Measurements from ENCODE around the gene MARCHF2. TPM values are rescaled to one million over a fixed set of nuclear protein-coding genes. Genes with fewer than 3 reads are reported as not detected.

MARCHF2 gene
- polyA plus RNA-seq, 1 donor from 2014 or later = 67.9 TPM

DNA sequence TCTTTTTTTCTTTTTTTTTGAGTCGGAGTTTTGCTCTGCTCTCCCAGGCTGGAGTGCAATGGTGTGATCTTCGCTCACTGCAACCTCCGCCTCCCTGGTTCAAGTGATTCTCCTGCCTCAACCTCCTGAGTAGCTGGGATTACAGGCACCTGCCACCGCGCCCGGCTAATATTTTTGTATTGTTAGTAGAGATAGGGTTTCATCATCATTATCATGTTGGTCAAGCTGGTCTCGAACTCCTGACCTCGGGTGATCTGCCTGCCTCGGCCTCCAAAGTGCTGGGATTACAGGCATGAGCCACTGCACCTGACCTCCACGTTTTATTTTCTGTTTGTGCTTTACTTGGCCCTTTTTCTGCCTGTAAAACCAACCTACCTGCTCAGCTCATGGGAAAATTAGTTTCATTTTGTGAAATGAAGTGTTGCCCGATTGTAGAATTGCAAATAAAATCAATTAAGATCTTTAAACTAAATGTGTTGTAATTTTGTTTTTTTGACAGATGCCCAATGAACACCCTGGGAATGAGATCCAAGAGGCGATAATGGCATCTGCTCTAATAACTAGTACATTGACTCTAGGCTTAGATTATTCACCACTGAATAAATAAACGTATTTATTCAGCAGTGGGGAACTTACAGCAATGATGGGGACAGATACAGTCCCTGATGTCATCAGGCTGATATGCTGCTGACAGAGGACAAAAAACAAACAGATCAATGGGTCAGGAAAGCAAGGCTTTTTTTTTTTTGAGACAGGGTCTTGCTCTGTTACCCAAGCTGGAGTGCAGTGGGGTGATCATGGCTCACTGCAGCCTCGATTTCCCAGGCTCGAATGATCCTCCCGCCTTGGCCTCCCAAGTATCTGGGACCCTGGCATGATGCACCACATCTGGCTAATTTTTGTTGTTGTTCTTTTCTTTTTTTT is 25.2 kb upstream of the MARCHF2 start:
- no peaks in the 10 kb centered on the region for H3K36me3 ChIP-seq (ENCODE audit: insufficient read depth, low read length)
- no peak overlapping the region for H3K4me3 ChIP-seq (ENCODE audit: low read length)
- H3K27ac ChIP-seq (ENCODE audit: low read length) = no peak overlapping the region
- H3K27me3 ChIP-seq (ENCODE audit: insufficient read depth, low read depth, low read length) = no peaks in the 10 kb centered on the region
- no peaks in the 10 kb centered on the region for H3K9me2 ChIP-seq (ENCODE audit: insufficient read depth, low read length)
- H3K9ac ChIP-seq (ENCODE audit: low read length) = no peak overlapping the region
- TF ChIP-seq EZH2 (IDR thresholded peaks at IDR 0.05; ENCODE audit: borderline replicate concordance, insufficient read depth, low read length, poor library complexity, severe bottlenecking) (no peak), RAD21 (conservative IDR thresholded peaks at IDR 0.05) (no peak), MXI1 (conservative IDR thresholded peaks at IDR 0.05; ENCODE audit: poor library complexity, severe bottlenecking) (no peak), EP300 (conservative IDR thresholded peaks at IDR 0.05; ENCODE audit: poor library complexity, severe bottlenecking) (no peak), TAF1 (IDR thresholded peaks at IDR 0.05; ENCODE audit: low read depth) (no peak), SMC3 (conservative IDR thresholded peaks at IDR 0.05; ENCODE audit: poor library complexity) (no peak), POLR2AphosphoS5 (IDR thresholded peaks at IDR 0.05) (no peak)
- TF ChIP-seq, protein P1, sequence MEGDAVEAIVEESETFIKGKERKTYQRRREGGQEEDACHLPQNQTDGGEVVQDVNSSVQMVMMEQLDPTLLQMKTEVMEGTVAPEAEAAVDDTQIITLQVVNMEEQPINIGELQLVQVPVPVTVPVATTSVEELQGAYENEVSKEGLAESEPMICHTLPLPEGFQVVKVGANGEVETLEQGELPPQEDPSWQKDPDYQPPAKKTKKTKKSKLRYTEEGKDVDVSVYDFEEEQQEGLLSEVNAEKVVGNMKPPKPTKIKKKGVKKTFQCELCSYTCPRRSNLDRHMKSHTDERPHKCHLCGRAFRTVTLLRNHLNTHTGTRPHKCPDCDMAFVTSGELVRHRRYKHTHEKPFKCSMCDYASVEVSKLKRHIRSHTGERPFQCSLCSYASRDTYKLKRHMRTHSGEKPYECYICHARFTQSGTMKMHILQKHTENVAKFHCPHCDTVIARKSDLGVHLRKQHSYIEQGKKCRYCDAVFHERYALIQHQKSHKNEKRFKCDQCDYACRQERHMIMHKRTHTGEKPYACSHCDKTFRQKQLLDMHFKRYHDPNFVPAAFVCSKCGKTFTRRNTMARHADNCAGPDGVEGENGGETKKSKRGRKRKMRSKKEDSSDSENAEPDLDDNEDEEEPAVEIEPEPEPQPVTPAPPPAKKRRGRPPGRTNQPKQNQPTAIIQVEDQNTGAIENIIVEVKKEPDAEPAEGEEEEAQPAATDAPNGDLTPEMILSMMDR (IDR thresholded peaks at IDR 0.05; ENCODE audit: poor library complexity, severe bottlenecking) = no peak
- TF ChIP-seq, protein P2, sequence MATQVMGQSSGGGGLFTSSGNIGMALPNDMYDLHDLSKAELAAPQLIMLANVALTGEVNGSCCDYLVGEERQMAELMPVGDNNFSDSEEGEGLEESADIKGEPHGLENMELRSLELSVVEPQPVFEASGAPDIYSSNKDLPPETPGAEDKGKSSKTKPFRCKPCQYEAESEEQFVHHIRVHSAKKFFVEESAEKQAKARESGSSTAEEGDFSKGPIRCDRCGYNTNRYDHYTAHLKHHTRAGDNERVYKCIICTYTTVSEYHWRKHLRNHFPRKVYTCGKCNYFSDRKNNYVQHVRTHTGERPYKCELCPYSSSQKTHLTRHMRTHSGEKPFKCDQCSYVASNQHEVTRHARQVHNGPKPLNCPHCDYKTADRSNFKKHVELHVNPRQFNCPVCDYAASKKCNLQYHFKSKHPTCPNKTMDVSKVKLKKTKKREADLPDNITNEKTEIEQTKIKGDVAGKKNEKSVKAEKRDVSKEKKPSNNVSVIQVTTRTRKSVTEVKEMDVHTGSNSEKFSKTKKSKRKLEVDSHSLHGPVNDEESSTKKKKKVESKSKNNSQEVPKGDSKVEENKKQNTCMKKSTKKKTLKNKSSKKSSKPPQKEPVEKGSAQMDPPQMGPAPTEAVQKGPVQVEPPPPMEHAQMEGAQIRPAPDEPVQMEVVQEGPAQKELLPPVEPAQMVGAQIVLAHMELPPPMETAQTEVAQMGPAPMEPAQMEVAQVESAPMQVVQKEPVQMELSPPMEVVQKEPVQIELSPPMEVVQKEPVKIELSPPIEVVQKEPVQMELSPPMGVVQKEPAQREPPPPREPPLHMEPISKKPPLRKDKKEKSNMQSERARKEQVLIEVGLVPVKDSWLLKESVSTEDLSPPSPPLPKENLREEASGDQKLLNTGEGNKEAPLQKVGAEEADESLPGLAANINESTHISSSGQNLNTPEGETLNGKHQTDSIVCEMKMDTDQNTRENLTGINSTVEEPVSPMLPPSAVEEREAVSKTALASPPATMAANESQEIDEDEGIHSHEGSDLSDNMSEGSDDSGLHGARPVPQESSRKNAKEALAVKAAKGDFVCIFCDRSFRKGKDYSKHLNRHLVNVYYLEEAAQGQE (IDR thresholded peaks at IDR 0.05; ENCODE audit: borderline replicate concordance) = no peak
- H3K4me2 ChIP-seq (ENCODE audit: low read length) = no peak overlapping the region
- H3K79me2 ChIP-seq (replicated peaks; ENCODE audit: insufficient read depth, low read length) = peaks cover 26% of the 10 kb centered on the region
- no peak overlapping the region for H2AFZ ChIP-seq (ENCODE audit: low read depth, low read length)
- peaks cover 17% of the 10 kb centered on the region for H4K20me1 ChIP-seq (ENCODE audit: insufficient read depth)
- no peaks in the 10 kb centered on the region for H3F3A ChIP-seq (ENCODE audit: insufficient read depth, low read length, poor library complexity, severe bottlenecking)
- no peaks in the 10 kb centered on the region for H3K9me3 ChIP-seq (ENCODE audit: low read length)

DNA sequence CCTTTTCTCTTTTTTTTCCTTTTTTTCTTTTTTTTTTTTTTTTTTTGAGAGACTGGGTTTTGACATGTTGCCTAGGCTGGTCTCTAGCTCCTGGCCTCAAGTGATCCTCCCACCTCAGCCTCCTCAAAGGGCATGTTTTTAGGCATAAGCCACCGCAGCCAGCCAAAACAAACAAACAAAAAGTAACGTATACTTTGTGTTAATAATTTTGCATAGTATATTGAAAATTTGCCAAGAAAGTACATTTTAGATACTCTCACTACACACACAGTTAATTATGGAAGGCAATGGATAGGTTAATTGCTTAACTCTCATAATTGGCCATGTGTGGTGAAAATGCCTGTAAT is 24.5 kb upstream of the MARCHF2 start:
- H3F3A ChIP-seq (ENCODE audit: insufficient read depth, low read length, poor library complexity, severe bottlenecking) = no peaks in the 10 kb centered on the region
- no peak overlapping the region for H3K27ac ChIP-seq (ENCODE audit: low read length)
- no peaks in the 10 kb centered on the region for H3K9me2 ChIP-seq (ENCODE audit: insufficient read depth, low read length)
- H3K9ac ChIP-seq (ENCODE audit: low read length) = no peak overlapping the region
- no peak for TF ChIP-seq RAD21 (conservative IDR thresholded peaks at IDR 0.05)
- H3K9me3 ChIP-seq (ENCODE audit: low read length) = no peaks in the 10 kb centered on the region
- peaks cover 23% of the 10 kb centered on the region for H4K20me1 ChIP-seq (ENCODE audit: insufficient read depth)
- H3K79me2 ChIP-seq (replicated peaks; ENCODE audit: insufficient read depth, low read length) = peaks cover 33% of the 10 kb centered on the region
- no peaks in the 10 kb centered on the region for H3K36me3 ChIP-seq (ENCODE audit: insufficient read depth, low read length)
- H2AFZ ChIP-seq (ENCODE audit: low read depth, low read length) = no peak overlapping the region
- no peak overlapping the region for H3K4me2 ChIP-seq (ENCODE audit: low read length)
- no peaks in the 10 kb centered on the region for H3K27me3 ChIP-seq (ENCODE audit: insufficient read depth, low read depth, low read length)
- H3K4me3 ChIP-seq (ENCODE audit: low read length) = no peak overlapping the region

Measured in neural cell (in vitro differentiated cells).